Right hindlimb (tissue), 1 donor: ENCODE results near the gene MAN1C1.

Experiments
- DNase-seq: peaks from one replicate; pipeline ENCODE4 v3.0.0-alpha.2; 2018

Gene MAN1C1

GRCh38 chr1:25614501-25615171 is 2.0 kb upstream of the MAN1C1 start:
- no peak for DNase-seq

- no peak for DNase-seq
These were observed 1.4 kb upstream of the MAN1C1 start for GRCh38 chr1:25615172-25615541.

GRCh38 chr1:25615563-25616094 is 962 bp upstream of the MAN1C1 start:
- DNase-seq = no peak

- peak; percentile 36 for DNase-seq
These were observed 515 bp downstream of the MAN1C1 start for GRCh38 chr1:25616987-25617624.

GRCh38 chr1:25617625-25618432 is 1.2 kb downstream of the MAN1C1 start:
- peak; percentile 33 for DNase-seq

GRCh38 chr1:25618433-25618808 is 1.8 kb downstream of the MAN1C1 start:
- DNase-seq = no peak

- peak; percentile 72 for DNase-seq
These were observed 2.7 kb downstream of the MAN1C1 start for GRCh38 chr1:25619101-25619890.

GRCh38 chr1:25620211-25620610 is 3.6 kb downstream of the MAN1C1 start:
- no peak for DNase-seq

GRCh38 chr1:25620701-25621350 is 4.2 kb downstream of the MAN1C1 start:
- no peak for DNase-seq

- no peak for DNase-seq
These were observed 5.3 kb downstream of the MAN1C1 start for GRCh38 chr1:25621876-25622275.

GRCh38 chr1:25622531-25622930 is 5.9 kb downstream of the MAN1C1 start:
- DNase-seq = no peak

- no peak for DNase-seq
These were observed 6.4 kb downstream of the MAN1C1 start for GRCh38 chr1:25623007-25623406.

- no peak for DNase-seq
These were observed 7.1 kb downstream of the MAN1C1 start for GRCh38 chr1:25623731-25624130.

GRCh38 chr1:25624156-25624555 is 7.6 kb downstream of the MAN1C1 start:
- no peak for DNase-seq

GRCh38 chr1:25624604-25625003 is 8.0 kb downstream of the MAN1C1 start:
- no peak for DNase-seq

- DNase-seq = no peak
These were observed 9.4 kb downstream of the MAN1C1 start for GRCh38 chr1:25626018-25626417.

- DNase-seq = no peak
These were observed 12.3 kb downstream of the MAN1C1 start for GRCh38 chr1:25628741-25629421.

- no peak for DNase-seq
These were observed 13.2 kb downstream of the MAN1C1 start for GRCh38 chr1:25629836-25630235.

- no peak for DNase-seq
These were observed 15.3 kb downstream of the MAN1C1 start for GRCh38 chr1:25631750-25632485.

GRCh38 chr1:25634066-25634465 is 17.5 kb downstream of the MAN1C1 start:
- no peak for DNase-seq

GRCh38 chr1:25634896-25635295 is 18.3 kb downstream of the MAN1C1 start:
- DNase-seq = no peak
